ENCODE measurements around the gene DBI.

DBI gene

DNA sequence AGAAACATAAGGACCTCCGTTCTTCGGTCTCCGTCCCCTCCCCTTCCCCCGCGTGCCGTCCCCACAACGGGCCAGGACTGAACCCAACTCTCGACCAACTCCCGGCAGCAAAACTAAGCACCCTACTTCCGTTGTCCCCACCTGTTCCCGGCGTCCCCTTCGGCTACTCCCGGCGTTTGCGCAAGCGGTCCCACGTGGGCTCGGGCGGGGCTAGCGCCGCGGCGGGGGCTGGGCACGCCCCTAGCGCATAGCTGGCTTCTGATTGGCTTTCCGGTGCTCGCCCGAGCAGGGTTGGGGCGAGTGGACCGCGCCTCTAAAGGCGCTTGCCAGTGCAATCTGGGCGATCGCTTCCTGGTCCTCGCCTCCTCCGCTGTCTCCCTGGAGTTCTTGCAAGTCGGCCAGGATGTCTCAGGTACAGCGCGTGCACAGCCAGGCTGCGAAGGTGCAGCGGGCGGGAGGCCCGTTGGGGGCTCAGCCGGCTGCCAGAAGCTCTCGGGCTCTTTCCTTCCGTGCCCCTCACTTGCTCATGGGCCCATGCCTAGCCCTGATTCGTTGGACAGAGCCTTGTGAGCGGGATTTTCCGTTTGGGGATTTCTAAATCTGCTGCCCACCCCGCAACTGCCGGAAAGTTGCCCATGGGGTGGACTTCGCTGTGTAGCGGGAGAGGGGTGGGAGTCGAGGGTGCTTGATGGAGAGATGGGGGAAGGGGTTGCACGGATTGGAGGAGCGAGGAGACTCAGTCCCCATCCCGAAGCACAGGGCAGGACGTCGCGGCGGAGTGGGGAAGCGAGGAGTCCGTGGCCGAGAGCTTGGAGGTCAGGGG, at the start of gene DBI, which contains the start of gene C2orf76:
Gene DBI (plus strand): TSS at position 329 of the 823 bp plus-strand sequence. CDS start 75 bp downstream, at position 404.
Gene C2orf76 (minus strand): TSS at position 186 of the 823 bp plus-strand sequence. CDS start 26,875 bp downstream, outside the sequence.
- peak; percentile 91 for DNase-seq

DNA sequence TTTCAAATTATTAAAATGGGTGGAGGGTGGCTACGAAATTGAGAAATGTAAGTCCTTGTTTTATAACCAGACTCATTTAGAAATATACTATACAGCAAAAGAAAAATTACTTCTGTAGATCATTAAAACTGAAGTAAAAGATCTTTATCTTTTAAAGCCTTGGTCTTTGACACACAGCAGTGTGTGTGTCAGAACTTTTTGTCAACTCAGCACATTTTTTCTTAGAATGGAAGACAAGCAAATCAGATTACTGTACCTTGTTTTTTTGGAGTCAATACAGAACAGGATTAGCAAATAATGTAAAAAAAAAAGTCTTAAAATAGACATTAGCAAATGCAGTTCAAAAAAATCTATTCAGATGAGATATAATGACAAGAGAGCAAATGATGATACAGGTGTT, 49.2 kb upstream of the DBI start:
- no peak for DNase-seq

GRCh38 chr2:119319593-119319992, 47.2 kb upstream of the DBI start:
- DNase-seq: no peak

- no peak for DNase-seq
Observed at GRCh38 chr2:119323459-119323858, 43.3 kb upstream of the DBI start.

DNA sequence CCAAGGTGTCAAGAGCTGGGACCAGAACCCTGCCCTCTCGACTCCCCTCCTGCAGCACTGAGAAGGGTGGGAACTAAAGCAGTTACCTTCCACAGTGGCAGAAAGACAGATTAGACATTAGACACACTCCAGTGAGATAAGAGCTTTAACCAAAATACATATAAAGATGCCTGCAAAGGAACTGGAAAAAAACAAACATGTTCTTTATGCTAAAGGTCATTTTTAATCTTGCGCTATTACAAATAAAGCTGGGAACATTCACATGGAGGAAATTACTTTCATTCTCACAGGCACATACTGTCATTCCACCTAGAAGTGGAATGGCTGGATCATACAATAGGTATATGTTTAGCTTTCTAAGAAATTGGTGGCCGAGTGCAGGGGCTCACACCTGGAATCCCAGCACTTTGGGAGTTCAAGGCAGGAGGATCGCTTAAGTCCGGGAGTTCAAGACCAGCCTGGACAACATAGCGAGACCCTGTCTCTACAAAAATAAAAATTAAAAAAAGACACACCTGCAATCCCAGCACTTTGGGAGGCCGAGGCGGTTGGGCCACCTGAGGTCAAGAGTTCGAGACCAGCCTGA, 42.0 kb upstream of the DBI start:
- no peak for DNase-seq

- no peak for DNase-seq
Observed at GRCh38 chr2:119326938-119327337, 39.8 kb upstream of the DBI start.

DNA sequence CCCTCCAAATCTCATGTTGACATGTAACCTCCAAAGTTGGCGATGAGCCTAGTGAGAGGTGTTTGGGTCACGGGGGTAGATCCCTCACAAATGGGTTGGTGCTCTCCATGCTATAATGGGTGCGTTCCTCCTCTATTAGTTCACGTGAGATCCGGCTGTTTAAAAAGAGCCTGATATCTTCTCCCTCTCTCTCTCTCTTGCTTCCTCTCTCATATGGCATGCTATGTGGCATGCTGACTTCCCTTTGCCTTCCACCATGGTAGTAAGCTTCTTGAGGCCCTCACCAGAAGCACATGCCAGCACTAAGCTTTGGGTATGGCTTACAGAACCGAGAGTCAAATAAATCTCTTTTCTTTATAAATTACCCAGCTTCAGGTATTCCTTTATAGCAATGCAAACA, 39.3 kb upstream of the DBI start:
- DNase-seq: no peak

GRCh38 chr2:119332953-119333352, 33.8 kb upstream of the DBI start:
- no peak for DNase-seq

DNA sequence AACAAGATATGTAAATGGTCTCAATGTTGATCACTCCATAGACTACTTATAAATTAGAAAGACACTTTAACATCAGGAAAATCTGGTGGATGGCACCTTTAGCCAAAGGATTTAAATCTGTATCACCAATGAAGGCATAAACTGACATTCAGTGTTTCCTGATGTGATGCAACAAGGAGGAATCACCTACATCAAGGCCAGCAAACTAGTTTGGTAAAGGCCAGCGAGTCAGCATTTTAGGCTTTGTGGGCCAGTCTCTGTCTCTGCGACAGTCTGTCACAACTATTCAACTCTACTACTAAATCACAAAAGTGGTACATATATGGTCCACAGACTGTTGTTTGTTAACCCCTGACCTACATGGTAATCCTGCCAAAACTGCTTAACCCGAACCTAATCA, 33.4 kb upstream of the DBI start:
- no peak for DNase-seq

DNA sequence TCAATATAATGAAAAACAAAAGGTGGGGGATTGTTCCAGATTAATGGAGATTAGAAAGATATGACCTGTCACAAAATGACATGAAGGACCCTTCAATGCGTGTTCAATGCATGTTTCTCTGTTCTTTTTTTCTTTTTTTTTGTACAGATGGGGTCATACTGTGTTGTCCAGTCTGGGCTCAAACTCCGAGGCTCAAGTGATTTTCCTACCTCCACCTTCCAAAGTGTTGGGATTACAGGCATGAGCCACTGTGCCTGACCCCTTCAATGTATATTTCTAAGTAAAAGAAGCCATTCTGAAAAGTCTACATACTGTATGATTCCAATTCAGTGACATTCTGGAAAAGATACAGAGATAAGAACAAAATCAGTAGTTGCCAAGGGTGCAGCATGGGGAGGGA, 32.9 kb upstream of the DBI start:
- DNase-seq: no peak

GRCh38 chr2:119337749-119338148, 29.0 kb upstream of the DBI start:
- no peak for DNase-seq

- no peak for DNase-seq
Observed at GRCh38 chr2:119338272-119338671, 28.5 kb upstream of the DBI start.

DNA sequence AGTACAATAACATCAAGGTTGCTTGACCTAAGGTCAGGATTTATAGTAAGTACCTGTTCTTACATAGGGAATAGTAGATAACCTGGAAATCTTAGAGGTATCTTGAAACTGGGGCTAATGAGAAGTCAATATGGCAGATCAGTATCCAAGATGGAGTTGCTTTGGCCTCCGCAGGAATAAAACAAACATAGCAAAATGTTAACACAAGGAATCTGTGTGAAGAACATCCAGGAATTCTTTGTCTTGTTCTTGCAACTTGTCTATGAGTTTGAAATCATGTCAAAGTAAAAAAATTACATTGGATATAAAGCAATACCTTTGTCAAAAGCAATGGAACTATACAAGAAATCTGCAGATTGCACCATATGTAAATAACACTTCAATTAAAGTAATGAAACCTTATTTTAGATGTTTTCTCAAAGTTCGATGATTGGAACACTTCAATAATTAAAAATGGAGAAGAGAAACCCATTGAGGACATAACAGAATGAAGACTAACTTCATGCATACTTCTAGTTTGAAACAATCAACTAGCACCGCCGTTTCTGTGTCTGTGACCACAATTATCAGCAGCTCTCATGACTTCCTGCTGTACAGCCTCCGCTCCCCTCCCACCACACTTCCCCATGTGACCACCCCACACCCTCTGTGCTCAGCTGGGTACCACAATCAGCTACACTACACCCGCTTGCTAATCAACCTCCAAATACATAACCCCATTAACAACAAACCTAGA, 27.8 kb upstream of the DBI start:
- peak; percentile 36 for DNase-seq

- no peak for DNase-seq
Observed at GRCh38 chr2:119339562-119339923, 27.2 kb upstream of the DBI start.

GRCh38 chr2:119341684-119342083, 25.1 kb upstream of the DBI start:
- no peak for DNase-seq

DNA sequence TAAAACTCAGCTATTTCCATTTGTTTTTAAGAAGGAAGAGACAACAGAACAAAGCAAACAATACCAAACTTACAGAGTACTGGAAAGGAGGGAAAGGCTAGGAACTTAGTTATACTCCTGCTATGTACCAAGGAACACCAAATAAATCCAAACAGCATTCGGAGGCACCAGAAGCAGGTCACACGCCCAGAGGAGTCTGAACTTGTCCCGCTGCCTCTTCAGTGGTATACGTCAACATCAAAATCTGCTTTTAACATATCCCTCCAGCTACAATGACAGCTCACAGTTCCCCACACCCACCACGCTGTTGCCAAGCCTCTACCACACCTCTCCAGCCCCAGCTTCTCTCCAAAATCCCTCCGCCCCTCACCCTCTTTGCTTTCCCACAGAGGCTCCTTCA, 17.5 kb upstream of the DBI start:
- no peak for DNase-seq

DNA sequence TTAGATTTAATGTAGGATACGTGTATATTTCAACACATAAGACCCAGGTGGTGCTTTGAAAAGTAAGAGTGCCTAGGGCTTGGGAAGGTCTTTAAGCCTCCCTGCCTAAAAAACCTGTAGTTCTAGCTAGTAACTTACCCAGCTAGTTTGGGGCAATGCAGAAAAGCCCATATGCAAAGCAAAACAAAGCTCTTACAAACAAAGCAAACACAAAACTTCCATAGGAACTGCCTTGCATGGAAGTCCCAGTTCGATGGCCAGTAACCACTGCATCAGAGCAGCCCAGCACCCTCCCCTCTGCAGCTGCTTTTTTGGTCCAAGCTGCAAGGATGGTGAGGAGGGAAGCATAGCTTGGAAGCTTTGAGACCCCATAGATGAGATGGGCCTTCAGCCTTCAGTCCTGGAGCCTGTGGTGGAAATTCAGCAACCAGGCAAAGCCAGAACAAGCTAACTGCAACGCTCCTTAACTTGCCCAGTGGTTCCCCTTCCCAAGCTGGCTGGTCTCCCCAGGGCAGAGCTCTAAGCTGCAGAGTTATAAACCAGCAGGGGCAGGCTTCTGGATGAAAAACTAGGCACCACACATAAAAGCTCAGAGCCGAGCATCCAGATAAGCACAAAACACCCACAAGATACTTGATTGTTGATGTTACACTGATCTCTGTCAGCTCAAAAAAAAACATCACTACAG, 16.3 kb upstream of the DBI start:
- DNase-seq: no peak

DNA sequence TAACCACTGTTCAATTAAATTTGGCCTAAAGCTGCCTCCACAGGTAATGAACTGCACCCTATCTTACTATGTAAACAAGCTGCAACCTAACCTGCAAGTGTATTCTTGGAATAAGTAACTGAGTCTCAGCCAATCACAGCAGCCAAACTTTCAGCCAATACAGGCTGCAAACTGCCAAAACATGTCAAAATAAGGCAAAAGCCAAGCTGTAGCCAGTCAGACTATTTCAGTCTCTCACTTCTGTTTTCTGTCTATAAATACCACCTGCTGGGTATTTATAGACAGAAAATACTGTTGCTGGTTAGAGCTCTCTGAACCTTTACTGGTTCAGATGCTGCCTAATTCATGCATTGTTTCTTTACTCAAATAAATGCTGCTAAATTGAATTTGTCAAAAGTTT, 14.4 kb upstream of the DBI start:
- no peak for DNase-seq

GRCh38 chr2:119354860-119355259, 11.9 kb upstream of the DBI start:
- no peak for DNase-seq

GRCh38 chr2:119359774-119360173, 7.0 kb upstream of the DBI start:
- DNase-seq: no peak

DNA sequence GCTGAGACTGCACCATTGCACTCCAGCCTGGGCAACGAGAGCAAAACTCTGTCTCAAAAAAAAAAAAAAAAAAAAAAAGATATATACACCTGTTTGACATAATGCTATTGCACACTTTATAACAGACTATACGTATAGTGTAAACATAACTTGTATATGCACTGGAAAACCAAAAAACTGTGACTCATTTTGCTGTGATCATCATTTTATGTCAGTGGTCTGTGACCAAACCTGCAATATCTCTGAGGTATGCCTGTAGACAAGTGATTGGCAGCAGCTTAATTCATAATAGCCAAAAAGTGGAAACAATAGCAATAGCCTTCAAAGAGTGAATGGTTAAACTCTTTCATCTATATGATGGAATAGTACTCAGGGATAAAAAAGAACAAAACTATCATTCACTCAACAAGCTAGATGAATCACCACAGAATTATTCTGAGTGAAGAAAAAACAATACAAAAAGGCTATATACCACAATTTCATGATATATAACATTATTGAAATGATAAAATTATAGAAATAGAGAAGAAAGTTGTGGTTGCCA, 6.3 kb upstream of the DBI start:
- DNase-seq: no peak

- no peak for DNase-seq
Observed at GRCh38 chr2:119364798-119365197, 2.0 kb upstream of the DBI start.

GRCh38 chr2:119365436-119365835, 1.3 kb upstream of the DBI start:
- no peak for DNase-seq
